DMS114 treated with DMSO at 0.1 percent for 48 hours (cell line): Measurements from ENCODE around the gene ABHD2.
A peak's percentile ranks its signal among the peaks of the same experiment; 100 is the strongest.
"Not testable (repeated sequence)": the region's sequence is repeated elsewhere in the genome, so short reads cannot be mapped to it uniquely, and the experiment has no call there.

ENCODE experiments used
- DNase-seq: peaks from one replicate; lab custom pipeline; 2025; ENCODE audit not compliant: unreplicated experiment; lab: John Stamatoyannopoulos, UW

The ABHD2 gene

GRCh38 chr15:89087830-89088604, at the start of gene ABHD2:
Gene ABHD2, plus strand, starts transcription at chr15:89088456. Its CDS starts 27,872 bp downstream, at chr15:89116328.
- peak; percentile 100 for DNase-seq

GRCh38 chr15:89039142-89039541, 49.1 kb upstream of the ABHD2 start:
- DNase-seq: no peak

- no peak for DNase-seq
These were observed 46.7 kb upstream of the ABHD2 start for GRCh38 chr15:89041507-89041906.

- no peak for DNase-seq
These were observed 45.9 kb upstream of the ABHD2 start for GRCh38 chr15:89042387-89042786.

- no peak for DNase-seq
These were observed 44.9 kb upstream of the ABHD2 start for GRCh38 chr15:89043031-89044002.

- DNase-seq: not testable (repeated sequence)
These were observed 39.1 kb upstream of the ABHD2 start for GRCh38 chr15:89049016-89049666.

- no peak for DNase-seq
These were observed 36.4 kb upstream of the ABHD2 start for GRCh38 chr15:89051875-89052274.

GRCh38 chr15:89052474-89052873, 35.8 kb upstream of the ABHD2 start:
- no peak for DNase-seq

GRCh38 chr15:89054873-89055272, 33.4 kb upstream of the ABHD2 start:
- no peak for DNase-seq

GRCh38 chr15:89057506-89058133, 30.6 kb upstream of the ABHD2 start:
- DNase-seq: no peak

GRCh38 chr15:89058376-89058775, 29.9 kb upstream of the ABHD2 start:
- no peak for DNase-seq

- no peak for DNase-seq
These were observed 29.3 kb upstream of the ABHD2 start for GRCh38 chr15:89058876-89059405.

- no peak for DNase-seq
These were observed 22.0 kb upstream of the ABHD2 start for GRCh38 chr15:89066280-89066679.

GRCh38 chr15:89067751-89068150, 20.5 kb upstream of the ABHD2 start:
- DNase-seq: no peak

GRCh38 chr15:89068325-89068784, 19.9 kb upstream of the ABHD2 start:
- no peak for DNase-seq

- DNase-seq: no peak
These were observed 17.8 kb upstream of the ABHD2 start for GRCh38 chr15:89070197-89071124.

GRCh38 chr15:89071471-89071870, 16.8 kb upstream of the ABHD2 start:
- no peak for DNase-seq

GRCh38 chr15:89072277-89072869, 15.9 kb upstream of the ABHD2 start:
- DNase-seq: no peak

GRCh38 chr15:89074402-89075012, 13.7 kb upstream of the ABHD2 start:
- no peak for DNase-seq
